GM12873 (cell line): Measurements from ENCODE around the gene ALG1.

ENCODE experiments used
- CTCF ChIP-seq: IDR thresholded peaks from 2 replicates; pipeline ENCODE4 v1.5.1; 2012; ENCODE audit warnings: low read depth, mild to moderate bottlenecking, moderate library complexity, low read length, control low read depth; ENCODE audit not compliant: insufficient read depth; ENCODE audit errors: missing control alignments

Gene ALG1

DNA sequence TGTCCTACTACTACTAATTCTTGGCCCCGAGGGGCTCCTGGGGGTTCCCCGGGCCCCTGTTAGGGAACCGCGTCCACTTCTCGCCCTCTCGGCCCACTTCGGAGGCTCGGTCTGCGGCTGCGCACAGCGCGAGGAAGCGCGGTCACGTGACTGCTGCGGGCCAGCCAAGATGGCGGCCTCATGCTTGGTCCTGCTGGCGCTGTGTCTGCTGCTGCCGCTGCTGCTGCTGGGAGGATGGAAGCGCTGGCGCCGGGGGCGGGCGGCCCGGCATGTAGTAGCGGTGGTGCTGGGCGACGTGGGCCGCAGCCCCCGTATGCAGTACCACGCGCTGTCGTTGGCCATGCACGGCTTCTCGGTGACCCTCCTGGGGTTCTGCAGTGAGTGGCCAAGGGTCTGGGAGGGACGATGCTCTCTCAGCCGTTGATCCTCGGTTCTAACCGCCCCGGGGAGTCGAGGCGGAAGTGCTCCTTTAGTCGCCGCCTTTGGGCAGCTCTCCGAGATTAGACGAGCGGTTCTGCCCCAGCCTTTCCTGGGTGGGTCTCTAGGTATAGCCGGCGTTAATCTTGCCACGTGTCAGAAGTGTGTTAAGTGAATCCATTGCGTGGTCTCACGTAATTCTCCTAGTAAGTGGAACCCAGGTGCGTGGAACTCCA is at the start of gene ALG1:
ALG1 (plus strand) TSS at position 163 of the 653 bp plus-strand sequence; CDS start at position 170, 7 bp downstream.
- TF ChIP-seq CTCF, result no peak

DNA sequence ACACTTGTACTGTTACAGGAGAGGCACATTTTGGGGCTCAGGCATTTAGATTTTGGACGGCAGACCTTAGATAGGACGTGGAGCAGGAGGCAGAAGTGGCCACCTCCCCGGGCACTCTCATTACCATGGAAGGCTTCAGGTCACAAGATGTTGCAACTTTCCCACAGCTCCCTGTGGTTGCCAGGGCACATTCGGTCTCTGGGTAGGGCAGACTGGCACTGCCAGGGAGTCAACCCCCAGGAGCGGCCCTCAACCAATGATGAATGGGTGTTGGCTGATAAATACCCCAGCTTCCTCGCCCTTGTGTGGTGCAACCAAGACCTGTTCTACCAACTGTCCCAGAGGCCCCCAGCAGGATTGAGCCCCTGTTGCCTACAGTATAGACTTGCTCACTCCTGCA is 49.1 kb upstream of the ALG1 start:
- no peak for TF ChIP-seq CTCF

DNA sequence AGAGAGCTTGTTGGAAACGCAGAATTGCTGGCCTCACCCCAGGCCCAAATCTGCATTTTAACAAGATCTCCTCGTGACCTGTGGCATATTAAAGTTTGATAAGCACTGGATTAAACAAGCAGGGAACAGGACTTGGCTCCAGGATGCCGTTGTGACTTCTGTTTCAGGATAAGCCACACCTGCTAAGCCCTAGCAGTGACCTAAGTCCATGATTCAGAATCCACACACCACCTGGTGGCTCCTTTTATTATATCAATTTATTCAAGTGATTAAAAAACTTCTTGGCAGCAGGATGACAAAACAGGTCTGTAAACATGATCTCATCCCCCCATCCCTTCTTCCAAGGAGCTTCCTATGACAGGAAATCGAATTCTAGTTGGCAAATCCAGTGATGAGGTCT is 47.0 kb upstream of the ALG1 start:
- no peak for TF ChIP-seq CTCF

DNA sequence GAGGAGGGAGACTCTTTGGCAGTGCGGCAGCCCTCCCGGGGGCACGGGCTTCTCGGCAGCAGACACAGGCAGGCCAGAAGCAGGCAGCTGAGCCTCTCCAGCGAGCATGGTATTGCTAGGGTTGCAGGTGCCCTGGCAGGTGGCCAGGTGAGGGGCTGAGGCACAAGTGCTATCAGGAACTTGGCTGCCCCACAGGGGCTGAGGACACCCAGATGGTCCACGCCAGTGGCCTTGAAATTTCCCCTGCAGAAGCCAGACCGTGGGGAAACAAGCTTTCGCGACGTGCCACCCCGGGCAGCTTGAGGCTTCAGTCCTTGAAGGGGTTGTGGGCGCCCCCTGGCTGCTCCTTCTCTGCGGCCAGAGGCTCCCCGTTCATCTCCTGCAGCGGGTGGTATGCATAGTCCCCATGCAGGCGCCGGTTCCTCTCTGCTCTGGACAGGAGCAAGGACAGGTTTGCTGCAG is 46.4 kb upstream of the ALG1 start:
- peak; percentile 27 for TF ChIP-seq CTCF

DNA sequence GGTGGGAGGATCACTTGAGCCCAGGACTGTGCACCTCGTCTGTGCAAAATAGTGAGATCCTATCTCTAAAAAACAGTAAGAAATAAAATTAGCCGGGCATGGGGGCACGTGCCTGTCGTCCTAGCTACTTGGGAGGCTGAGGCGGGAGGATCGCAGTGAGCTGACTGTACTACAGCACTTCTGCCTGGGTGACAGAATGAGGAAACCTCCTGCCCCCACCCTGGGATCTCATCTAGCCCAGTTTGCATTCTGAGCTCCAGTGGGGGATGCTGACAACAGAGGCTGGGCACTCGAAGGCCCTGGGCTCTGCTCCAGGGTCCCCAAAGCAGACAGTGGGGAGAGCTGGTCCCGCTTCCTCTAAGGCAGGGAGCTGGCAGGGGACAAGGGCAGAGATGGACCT is 45.0 kb upstream of the ALG1 start:
- no peak for TF ChIP-seq CTCF

DNA sequence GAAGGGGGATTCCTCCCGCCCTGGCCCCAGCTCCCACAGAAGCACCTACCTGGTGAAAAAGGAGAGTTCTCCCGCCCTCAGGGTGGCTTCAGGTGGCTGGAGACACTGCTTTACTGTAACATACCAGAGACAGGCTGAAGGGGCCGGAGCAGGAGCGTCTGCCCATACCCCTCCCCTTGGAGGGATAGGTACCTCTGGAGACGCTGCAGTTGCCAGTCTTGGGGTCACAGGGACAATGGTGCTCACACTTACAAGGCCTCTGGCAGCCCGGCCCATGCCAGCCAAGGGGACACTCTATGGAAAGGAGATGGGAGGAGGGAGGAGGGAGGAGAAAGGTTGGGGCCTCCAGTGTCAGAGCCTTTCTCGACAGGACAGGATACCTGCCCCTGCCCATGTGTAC is 44.6 kb upstream of the ALG1 start:
- no peak for TF ChIP-seq CTCF

DNA sequence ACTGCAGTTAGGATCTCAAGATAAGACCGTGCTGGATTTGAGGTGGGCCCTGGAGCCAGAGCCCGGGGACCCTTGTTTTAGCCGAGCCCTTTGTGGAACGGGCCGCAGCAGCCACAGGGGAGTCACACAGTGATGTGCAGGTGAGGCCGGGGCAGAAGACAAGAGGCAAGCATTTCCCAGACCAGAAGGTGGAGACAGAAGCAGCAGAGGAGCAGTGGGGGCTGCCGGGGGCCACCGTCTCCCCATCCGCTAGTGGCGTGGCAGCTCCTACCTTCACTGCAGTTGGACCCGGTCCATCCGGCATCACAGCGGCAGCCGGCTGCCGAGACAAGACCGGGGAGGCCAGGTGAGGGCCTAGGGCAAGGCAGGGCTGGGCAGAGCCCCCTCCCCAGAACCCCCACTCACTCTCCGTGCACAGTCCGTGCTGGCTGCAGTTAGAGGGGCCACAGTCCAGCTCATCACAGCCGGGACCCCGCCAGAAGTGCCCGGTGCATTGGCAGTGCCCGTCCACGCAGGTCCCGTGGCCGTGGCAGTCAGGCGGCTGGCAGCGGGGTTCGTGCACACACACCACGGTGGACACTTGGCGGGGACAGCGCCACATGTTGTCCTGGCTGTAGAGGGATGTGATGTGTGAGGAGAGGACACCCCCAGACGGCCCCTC is 43.9 kb upstream of the ALG1 start:
- TF ChIP-seq CTCF, result no peak
